ACC112 (cell line): ENCODE results near the gene CDC27.
"Not testable (repeated sequence)": the region's sequence is repeated elsewhere in the genome, so short reads cannot be mapped to it uniquely, and the experiment has no call there.

Source experiments
- H2AFZ ChIP-seq: fragments of 200-600 bp; sonication (generic); one replicate; pipeline ENCODE4 v1.6.0; 2017; ENCODE audit warnings: antibody characterized with exemption, low read length; ENCODE audit not compliant: unreplicated experiment
- H3K27ac ChIP-seq: fragments of 200-600 bp; sonication (generic); 2 replicates; pipeline ENCODE4 v1.5.1; 2014; ENCODE audit warnings: low read depth, mild to moderate bottlenecking, antibody characterized with exemption, low read length, moderate library complexity
- H3K27me3 ChIP-seq: fragments of 200-600 bp; sonication (generic); 2 replicates; pipeline ENCODE4 v1.6.1; 2014; ENCODE audit warnings: mild to moderate bottlenecking, antibody characterized with exemption, low read length, moderate library complexity, mixed read lengths; ENCODE audit not compliant: insufficient read depth
- H3K36me3 ChIP-seq: fragments of 200-600 bp; sonication (generic); 2 replicates; pipeline ENCODE4 v1.6.1; 2016; ENCODE audit warnings: mild to moderate bottlenecking, antibody characterized with exemption, low read length, moderate library complexity, mixed read lengths; ENCODE audit not compliant: insufficient read depth
- H3K4me1 ChIP-seq: fragments of 200-600 bp; sonication (generic); one replicate; pipeline ENCODE4 v1.6.1; 2016; ENCODE audit warnings: low read length, mixed read lengths; ENCODE audit not compliant: insufficient read depth, unreplicated experiment, control insufficient read depth
- H3K4me3 ChIP-seq: fragments of 200-600 bp; sonication (generic); 2 replicates; pipeline ENCODE4 v1.5.1; 2014; ENCODE audit warnings: mild to moderate bottlenecking, low read depth, low read length
- H3K79me2 ChIP-seq: fragments of 200-600 bp; sonication (generic); one replicate; pipeline ENCODE4 v1.6.0; 2016; ENCODE audit warnings: low read length; ENCODE audit not compliant: control insufficient read depth, unreplicated experiment, insufficient read depth

CDC27 gene

DNA sequence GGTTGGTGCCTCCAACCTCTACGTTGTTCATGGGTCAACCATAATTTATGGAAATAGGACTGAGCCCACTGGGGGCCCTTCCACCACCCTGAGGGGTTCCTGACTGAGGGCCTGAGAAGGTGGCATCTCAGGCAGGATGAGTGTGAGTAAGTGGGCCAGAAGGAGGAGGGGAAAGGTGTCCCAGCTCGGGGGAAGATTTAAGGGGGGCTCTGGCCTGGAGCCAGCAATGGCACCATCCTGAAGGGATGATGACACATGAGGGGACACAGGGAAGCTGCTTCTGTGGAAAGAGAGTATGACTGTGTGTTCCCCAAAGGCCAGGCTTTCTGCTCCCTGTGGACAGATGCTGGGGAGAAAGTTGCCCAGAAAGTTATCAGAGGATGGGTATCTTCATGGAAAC lies 38.8 kb upstream of the CDC27 start:
- no peaks in the 10 kb centered on the region for H3K36me3 ChIP-seq
- H3K79me2 ChIP-seq: no peaks in the 10 kb centered on the region
- no peaks in the 10 kb centered on the region for H3K27me3 ChIP-seq
- no peak overlapping the region for H3K4me3 ChIP-seq
- peaks cover 46% of the 10 kb centered on the region for H3K4me1 ChIP-seq
- H3K27ac ChIP-seq: no peak overlapping the region
- H2AFZ ChIP-seq: no peak overlapping the region

DNA sequence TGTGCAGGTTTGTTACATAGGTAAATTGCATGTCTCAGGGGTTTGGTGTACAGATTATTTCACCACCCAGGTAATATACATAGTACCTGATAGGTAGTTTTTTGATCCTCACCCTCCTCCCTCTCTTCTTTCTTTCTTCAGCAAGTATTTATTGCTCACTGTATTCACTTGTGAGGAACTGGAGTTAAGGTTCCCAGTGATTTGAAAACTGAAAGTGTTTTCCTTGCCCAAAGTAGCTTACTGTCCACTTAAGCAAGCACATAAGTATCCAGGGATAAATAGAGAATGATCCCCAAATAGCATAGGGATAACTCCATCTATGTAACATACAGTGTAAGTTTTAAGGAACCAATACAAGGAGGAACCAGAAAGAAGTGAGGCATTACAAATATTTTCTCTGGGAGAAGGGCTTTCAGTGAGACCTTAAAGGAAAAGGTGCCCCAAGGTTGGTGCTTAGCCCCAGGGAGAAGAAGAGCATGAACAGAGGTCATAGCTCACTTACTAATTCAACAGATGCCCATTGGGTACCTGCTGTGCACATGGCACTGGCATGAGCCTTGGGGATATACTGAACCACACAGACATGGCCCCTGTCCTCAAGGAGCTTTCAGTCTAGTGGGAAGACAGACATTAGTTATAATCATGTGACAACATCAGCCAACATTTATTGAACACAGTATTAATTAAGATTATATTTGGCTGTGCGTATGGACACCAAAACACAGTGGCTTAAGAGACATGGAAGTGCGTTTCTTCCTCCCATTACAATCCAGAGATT lies 37.0 kb upstream of the CDC27 start:
- H3K27ac ChIP-seq: peak overlapping the region; percentile 95
- no peaks in the 10 kb centered on the region for H3K27me3 ChIP-seq
- H3K4me3 ChIP-seq: peak overlapping the region; percentile 34; the same call in 1 of the 2 replicates
- H2AFZ ChIP-seq: peak overlapping the region; percentile 71
- no peaks in the 10 kb centered on the region for H3K36me3 ChIP-seq
- H3K4me1 ChIP-seq: peaks cover 49% of the 10 kb centered on the region
- no peaks in the 10 kb centered on the region for H3K79me2 ChIP-seq

DNA sequence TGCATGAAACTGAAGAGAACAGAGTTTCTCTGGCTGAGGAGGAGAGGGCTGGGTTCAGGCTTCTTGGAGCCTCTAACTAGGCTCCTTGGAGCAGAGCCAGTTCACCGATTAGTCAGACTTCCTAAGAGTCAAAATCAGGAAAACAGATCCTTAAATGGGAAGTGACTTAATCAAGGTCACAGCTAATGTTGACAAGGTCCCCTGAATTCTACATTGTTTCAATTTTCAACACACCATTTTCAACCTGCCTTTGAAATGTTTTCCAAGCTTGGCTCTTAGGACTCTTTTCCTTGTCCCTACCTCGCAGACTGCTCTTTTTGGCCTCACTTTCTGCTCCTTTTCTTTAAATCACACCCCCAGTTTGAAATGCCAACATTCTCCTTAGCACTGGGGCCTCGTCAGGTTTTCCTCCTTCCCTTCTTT lies 36.4 kb upstream of the CDC27 start:
- H3K27ac ChIP-seq: peak overlapping the region; percentile 95
- no peaks in the 10 kb centered on the region for H3K36me3 ChIP-seq
- no peaks in the 10 kb centered on the region for H3K79me2 ChIP-seq
- H3K4me1 ChIP-seq: peaks cover 45% of the 10 kb centered on the region
- H2AFZ ChIP-seq: peak overlapping the region; percentile 75
- H3K27me3 ChIP-seq: no peaks in the 10 kb centered on the region
- peak overlapping the region; percentile 33; the same call in 1 of the 2 replicates for H3K4me3 ChIP-seq

DNA sequence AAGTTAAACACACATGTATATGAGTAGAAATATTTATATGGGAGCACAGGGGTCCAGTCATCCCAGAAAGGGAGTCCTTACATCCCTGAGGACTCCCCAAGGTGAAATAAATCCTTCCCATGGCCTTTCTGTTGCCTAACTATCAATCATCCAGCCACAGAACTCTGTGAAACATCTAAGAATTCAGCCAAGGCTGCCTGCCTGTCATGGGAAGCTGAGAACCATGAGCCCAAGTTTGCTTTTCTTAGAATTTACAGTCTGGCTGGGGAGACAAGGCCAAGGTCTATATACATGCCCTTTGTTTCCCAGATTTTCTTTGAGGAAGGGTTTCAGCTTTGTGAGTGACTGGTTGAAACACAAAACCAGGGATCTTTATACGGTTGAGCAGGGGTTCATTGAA lies 35.9 kb upstream of the CDC27 start:
- Histone ChIP-seq H3K4me3 (peak overlapping the region; percentile 33; the same call in 1 of the 2 replicates), H3K27ac (peak overlapping the region; percentile 95), H3K4me1 (peaks cover 40% of the 10 kb centered on the region), H3K79me2 (no peaks in the 10 kb centered on the region), H3K27me3 (no peaks in the 10 kb centered on the region), H2AFZ (peak overlapping the region; percentile 75), H3K36me3 (no peaks in the 10 kb centered on the region)

DNA sequence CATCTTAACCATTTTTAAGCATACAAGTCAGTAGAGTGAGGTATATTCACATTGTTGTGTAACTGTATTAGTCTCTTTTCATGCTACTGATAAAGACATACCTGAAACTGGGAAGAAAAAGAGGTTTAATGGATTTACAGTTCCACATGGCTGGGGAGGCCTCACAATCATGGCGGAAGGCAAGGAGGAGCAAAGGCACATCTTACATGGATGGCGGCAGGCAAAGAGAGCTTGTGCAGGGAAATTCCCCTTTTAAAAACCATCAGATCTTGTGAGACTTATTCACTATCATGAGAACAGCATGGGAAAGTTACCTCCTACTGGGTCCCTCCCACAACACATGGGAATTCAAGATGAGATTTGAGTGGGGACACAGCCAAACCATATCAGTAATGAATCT lies 35.0 kb upstream of the CDC27 start:
- H3K4me1 ChIP-seq: peaks cover 34% of the 10 kb centered on the region
- not testable (repeated sequence) for H3K79me2 ChIP-seq, H3K27ac ChIP-seq, H2AFZ ChIP-seq, H3K27me3 ChIP-seq, H3K4me3 ChIP-seq, H3K36me3 ChIP-seq

DNA sequence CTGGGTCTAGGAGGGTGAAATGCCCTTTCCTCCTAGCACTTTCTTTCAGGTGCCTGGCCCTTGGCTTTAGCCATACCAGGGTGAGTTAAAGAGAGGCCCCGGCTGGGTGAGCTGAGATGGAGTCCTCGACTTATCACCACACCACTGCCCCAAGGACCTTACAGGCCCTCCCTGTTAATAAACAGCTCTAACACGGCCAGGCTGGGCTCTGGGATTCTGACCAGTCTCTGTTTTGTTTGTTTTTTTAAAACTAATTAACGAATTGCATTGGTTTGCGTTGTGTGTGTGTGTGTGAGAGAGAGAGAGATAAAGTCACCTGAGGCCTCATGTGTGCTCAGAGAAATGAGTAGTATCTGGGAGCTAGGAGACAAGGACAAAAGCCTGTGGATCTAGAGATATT lies 34.4 kb upstream of the CDC27 start:
- Histone ChIP-seq H3K27me3 (no peaks in the 10 kb centered on the region), H3K36me3 (no peaks in the 10 kb centered on the region), H3K27ac (no peak overlapping the region; the same call in 1 of the 2 replicates), H3K79me2 (no peaks in the 10 kb centered on the region), H3K4me3 (no peak overlapping the region), H3K4me1 (peaks cover 34% of the 10 kb centered on the region), H2AFZ (no peak overlapping the region)

DNA sequence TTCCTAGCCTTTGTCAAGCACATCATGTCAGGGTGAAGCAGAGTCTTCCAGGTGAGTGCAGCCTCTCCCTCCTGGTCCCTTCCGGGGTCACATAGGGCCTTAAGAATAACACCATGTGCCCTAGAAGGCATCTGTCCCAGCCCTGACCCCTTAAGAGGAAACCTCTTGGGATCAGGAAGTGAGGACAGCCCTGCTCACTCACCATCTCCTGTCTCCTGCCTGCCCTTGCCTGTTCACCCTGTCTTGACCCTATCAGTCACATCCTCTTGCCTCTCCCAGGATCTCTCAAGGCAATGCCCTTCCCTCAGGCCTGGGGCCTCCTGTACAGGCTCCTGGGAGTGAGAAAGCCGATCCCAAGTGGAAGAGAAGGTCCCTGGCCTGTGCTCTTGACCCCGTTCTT lies 33.9 kb upstream of the CDC27 start:
- H3K4me3 ChIP-seq: no peak overlapping the region
- no peaks in the 10 kb centered on the region for H3K27me3 ChIP-seq
- H3K36me3 ChIP-seq: no peaks in the 10 kb centered on the region
- no peak overlapping the region; the same call in 1 of the 2 replicates for H3K27ac ChIP-seq
- no peaks in the 10 kb centered on the region for H3K79me2 ChIP-seq
- no peak overlapping the region for H2AFZ ChIP-seq
- H3K4me1 ChIP-seq: peaks cover 34% of the 10 kb centered on the region

DNA sequence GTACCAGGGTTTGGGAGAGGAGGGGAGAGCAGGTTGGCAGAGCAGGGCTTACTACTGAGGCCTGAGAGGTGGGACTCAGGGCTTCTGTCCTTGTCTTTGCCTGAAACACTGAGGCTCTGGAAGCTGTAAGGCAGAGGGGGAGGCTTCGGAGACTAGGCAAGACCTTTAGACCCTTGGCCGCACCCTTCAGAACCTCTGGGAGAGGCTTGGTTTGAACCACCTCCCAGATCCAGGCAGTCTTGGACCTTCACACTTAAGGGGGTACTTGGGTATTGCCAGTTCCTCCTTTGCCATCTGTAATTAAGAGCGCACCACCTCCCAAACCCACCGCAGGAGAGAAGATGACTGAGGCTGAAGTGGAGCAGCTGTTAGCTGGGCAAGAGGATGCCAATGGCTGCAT lies 33.0 kb upstream of the CDC27 start:
- H3K4me3 ChIP-seq: no peak overlapping the region
- no peaks in the 10 kb centered on the region for H3K27me3 ChIP-seq
- no peak overlapping the region for H3K27ac ChIP-seq
- H3K36me3 ChIP-seq: no peaks in the 10 kb centered on the region
- H3K4me1 ChIP-seq: peaks cover 34% of the 10 kb centered on the region
- H2AFZ ChIP-seq: no peak overlapping the region
- no peaks in the 10 kb centered on the region for H3K79me2 ChIP-seq

DNA sequence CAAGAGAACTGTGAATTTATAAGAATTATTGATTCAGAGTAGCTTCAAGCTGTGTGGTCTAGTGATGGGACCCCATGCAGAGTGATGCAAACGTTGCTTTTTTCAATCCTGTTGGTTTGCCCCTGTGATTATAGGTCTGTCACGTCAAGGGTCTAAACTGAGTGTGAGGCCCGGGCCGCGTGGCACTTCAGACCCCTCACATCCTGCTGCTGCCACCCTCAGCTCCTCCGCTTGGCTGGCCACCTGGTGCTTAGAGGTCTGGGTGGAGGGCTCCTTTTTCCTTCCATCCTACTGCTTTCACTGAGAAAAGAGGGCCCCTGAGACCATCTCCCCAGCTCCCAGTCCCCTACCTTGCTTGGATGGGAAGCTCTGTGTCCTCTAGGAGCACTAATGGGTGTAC lies 32.1 kb upstream of the CDC27 start:
- no peak overlapping the region for H3K4me3 ChIP-seq
- H3K4me1 ChIP-seq: peaks cover 31% of the 10 kb centered on the region
- no peaks in the 10 kb centered on the region for H3K79me2 ChIP-seq
- no peaks in the 10 kb centered on the region for H3K36me3 ChIP-seq
- H3K27me3 ChIP-seq: no peaks in the 10 kb centered on the region
- no peak overlapping the region for H3K27ac ChIP-seq
- H2AFZ ChIP-seq: no peak overlapping the region

DNA sequence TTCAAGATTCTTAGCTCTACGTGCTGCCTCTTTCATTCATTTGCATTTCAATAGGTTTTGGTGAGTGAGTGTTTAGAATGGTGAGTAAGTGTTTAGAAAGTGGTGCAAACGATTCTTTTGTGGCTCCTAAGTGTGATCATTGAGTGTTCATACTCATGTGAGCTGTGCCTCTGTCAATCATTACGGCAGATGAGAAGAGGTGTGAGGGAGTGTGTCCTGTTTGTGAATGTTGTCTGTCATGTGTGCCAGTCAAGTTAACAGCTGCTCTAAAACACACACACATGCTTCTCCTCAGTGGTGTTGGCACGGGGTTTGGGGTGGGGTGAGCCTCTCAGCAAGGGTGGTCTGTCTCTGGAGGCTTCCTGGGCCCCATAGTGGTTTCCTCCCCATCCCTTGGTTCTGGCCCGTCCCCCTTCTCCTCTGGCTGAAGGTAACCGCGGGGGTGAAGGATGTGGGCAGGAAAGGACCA lies 31.5 kb upstream of the CDC27 start:
- H3K27ac ChIP-seq: no peak overlapping the region
- no peak overlapping the region for H3K4me3 ChIP-seq
- peaks cover 25% of the 10 kb centered on the region for H3K4me1 ChIP-seq
- no peak overlapping the region for H2AFZ ChIP-seq
- no peaks in the 10 kb centered on the region for H3K27me3 ChIP-seq
- no peaks in the 10 kb centered on the region for H3K36me3 ChIP-seq
- no peaks in the 10 kb centered on the region for H3K79me2 ChIP-seq
